Measurements from ENCODE around the gene CALR3. TPM values are rescaled to one million over a fixed set of nuclear protein-coding genes. Genes with fewer than 3 reads are reported as not detected.
A peak's percentile ranks its signal among the peaks of the same experiment; 100 is the strongest.
"Not testable (repeated sequence)": the region's sequence is repeated elsewhere in the genome, so short reads cannot be mapped to it uniquely, and the experiment has no call there.

The CALR3 gene
- total RNA-seq, 1 donor from 2014 or later = not detected

DNA sequence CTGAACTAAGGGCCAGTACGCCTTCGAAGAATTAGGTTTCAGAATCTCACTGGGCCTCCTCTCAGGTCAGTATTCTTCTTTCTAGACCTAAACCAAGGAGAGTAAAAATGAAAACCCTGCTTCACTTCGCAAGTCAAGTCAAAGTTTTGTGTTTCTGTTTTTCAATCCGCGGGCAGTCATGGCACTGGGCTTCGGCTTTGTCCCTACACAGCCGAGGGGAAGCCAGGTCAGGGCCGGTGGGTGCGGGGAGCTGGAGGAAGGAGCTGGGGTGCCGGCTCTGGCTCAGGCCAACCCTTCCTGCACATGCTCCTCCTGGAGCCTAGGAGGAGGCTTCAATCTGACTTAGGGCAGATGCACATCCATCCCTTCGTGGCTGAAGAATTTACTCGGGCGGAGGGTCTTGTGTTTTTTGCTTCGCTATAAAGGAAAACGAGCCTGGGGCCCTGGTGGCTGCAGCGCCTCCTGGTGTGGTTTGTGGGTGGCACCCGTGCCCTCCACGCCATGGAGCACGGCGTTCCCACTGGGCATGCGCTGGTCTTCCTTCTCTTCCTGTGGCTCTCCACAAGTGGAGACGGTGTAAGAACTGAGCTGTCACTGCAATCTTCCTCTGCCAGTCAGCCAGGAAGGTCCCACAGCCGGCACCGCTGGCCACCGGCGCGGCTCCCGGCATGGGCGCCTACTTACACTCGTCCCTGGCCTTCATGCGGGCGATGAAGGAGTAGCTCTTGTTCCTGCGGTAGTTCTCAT lies 22.7 kb upstream of the CALR3 start:
- no peaks in the 10 kb centered on the region for H3K9me3 Mint-ChIP-seq (ENCODE audit: low read depth)
- H3K4me1 Mint-ChIP-seq (ENCODE audit: low read depth) = no peaks in the 10 kb centered on the region
- DNase-seq (ENCODE audit: low spot score) = no peak
- peaks cover 28% of the 10 kb centered on the region for H3K36me3 Mint-ChIP-seq (ENCODE audit: low read depth)
- TF ChIP-seq, protein P1, sequence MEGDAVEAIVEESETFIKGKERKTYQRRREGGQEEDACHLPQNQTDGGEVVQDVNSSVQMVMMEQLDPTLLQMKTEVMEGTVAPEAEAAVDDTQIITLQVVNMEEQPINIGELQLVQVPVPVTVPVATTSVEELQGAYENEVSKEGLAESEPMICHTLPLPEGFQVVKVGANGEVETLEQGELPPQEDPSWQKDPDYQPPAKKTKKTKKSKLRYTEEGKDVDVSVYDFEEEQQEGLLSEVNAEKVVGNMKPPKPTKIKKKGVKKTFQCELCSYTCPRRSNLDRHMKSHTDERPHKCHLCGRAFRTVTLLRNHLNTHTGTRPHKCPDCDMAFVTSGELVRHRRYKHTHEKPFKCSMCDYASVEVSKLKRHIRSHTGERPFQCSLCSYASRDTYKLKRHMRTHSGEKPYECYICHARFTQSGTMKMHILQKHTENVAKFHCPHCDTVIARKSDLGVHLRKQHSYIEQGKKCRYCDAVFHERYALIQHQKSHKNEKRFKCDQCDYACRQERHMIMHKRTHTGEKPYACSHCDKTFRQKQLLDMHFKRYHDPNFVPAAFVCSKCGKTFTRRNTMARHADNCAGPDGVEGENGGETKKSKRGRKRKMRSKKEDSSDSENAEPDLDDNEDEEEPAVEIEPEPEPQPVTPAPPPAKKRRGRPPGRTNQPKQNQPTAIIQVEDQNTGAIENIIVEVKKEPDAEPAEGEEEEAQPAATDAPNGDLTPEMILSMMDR (IDR thresholded peaks at IDR 0.05) = peak; percentile 38
- H3K4me3 Mint-ChIP-seq (ENCODE audit: unreplicated experiment) = no peak overlapping the region
- H3K27me3 Mint-ChIP-seq (ENCODE audit: low read depth) = no peaks in the 10 kb centered on the region
- H3K27ac Mint-ChIP-seq (ENCODE audit: unreplicated experiment) = no peak overlapping the region

DNA sequence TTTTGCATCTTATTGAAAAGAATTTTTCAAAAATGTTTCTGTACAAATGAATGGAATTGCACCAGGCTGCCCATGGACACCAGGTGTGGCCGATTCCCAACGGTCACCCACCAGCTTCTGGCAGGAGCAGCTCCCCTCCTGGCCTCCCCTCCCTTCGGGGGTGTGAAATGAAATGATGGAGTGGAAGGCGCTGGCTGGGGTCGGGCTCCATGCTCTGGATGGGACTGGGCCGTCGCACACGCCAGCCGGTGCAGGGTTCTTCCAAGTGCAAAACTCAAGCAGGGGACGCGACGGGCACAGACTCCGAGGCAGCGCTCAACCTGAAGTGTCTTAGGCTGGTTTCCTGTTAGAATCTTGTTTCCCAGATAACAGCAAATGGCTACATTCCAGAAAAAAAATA lies 22.1 kb upstream of the CALR3 start:
- peaks cover 28% of the 10 kb centered on the region for H3K36me3 Mint-ChIP-seq (ENCODE audit: low read depth)

DNA sequence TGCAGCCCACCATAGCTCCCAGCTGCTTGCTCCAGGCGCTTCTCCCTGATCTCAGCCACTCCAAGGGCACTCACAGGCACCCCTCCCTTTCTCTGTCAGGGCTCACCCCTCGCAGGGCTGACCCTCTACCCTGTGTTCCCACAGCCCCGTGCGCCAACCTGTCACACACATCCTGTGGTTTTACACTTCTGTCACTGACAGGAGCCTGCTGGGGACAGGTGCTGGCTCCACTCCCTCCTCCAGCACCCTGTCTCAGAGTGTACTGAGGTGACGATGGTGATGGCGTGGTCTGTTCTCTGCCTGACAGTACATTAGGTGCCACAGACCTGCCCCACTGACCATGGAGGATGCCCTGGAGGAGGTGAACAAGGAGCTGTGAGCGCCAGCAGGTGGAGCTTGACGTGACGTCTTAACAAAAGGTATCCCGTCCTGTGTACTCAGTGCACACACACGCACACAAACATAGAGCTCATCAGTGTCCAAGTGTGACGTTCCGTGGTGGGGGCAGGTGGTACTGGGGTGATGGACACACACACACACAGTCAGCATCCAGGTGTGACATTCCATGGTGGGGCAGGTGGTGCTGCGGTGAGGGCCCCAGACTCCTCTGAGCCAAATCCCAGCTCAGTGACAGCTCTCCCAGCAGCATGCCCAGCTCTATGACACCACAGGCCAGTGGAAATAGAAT lies 21.1 kb upstream of the CALR3 start:
- Mint-ChIP-seq H3K9me3 (ENCODE audit: low read depth) (no peaks in the 10 kb centered on the region), H3K27me3 (ENCODE audit: low read depth) (no peaks in the 10 kb centered on the region), H3K36me3 (ENCODE audit: low read depth) (peaks cover 26% of the 10 kb centered on the region), H3K27ac (ENCODE audit: unreplicated experiment) (no peak overlapping the region), H3K4me1 (ENCODE audit: low read depth) (no peaks in the 10 kb centered on the region), H3K4me3 (ENCODE audit: unreplicated experiment) (no peak overlapping the region)
- TF ChIP-seq, protein P1 (IDR thresholded peaks at IDR 0.05) = no peak
- no peak for DNase-seq (ENCODE audit: low spot score)

More for the DNA sequence above, 22.1 kb upstream of the CALR3 start:
- TF ChIP-seq, protein P1 (IDR thresholded peaks at IDR 0.05) = no peak
- H3K27ac Mint-ChIP-seq (ENCODE audit: unreplicated experiment) = no peak overlapping the region
- no peak for DNase-seq (ENCODE audit: low spot score)
- H3K4me1 Mint-ChIP-seq (ENCODE audit: low read depth) = no peaks in the 10 kb centered on the region
- no peaks in the 10 kb centered on the region for H3K27me3 Mint-ChIP-seq (ENCODE audit: low read depth)
- H3K4me3 Mint-ChIP-seq (ENCODE audit: unreplicated experiment) = no peak overlapping the region
- no peaks in the 10 kb centered on the region for H3K9me3 Mint-ChIP-seq (ENCODE audit: low read depth)

DNA sequence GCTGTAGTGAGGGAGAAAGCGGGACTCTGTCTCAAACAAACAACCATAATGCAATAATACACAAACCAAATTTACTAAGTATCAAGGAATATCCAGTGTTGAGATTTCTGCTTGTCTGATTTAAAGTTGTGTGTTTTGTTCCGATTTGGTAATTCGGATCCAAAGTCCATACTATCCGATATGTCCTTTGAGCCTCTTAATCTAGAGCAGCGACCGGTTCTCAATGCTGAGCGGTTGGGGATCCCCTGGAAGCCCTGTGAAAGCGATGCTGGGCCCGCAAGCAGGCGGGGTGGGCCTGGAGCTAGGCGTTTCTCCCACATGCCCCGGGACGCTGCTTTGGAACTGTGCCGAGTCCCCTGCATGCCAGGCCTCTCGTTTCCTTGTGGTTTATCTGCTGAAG lies 20.4 kb upstream of the CALR3 start:
- Mint-ChIP-seq H3K36me3 (ENCODE audit: low read depth) (peaks cover 26% of the 10 kb centered on the region), H3K27me3 (ENCODE audit: low read depth) (no peaks in the 10 kb centered on the region), H3K4me1 (ENCODE audit: low read depth) (no peaks in the 10 kb centered on the region), H3K9me3 (ENCODE audit: low read depth) (no peaks in the 10 kb centered on the region), H3K27ac (ENCODE audit: unreplicated experiment) (no peak overlapping the region), H3K4me3 (ENCODE audit: unreplicated experiment) (no peak overlapping the region)
- TF ChIP-seq, protein P1 (IDR thresholded peaks at IDR 0.05) = no peak
- no peak for DNase-seq (ENCODE audit: low spot score)

DNA sequence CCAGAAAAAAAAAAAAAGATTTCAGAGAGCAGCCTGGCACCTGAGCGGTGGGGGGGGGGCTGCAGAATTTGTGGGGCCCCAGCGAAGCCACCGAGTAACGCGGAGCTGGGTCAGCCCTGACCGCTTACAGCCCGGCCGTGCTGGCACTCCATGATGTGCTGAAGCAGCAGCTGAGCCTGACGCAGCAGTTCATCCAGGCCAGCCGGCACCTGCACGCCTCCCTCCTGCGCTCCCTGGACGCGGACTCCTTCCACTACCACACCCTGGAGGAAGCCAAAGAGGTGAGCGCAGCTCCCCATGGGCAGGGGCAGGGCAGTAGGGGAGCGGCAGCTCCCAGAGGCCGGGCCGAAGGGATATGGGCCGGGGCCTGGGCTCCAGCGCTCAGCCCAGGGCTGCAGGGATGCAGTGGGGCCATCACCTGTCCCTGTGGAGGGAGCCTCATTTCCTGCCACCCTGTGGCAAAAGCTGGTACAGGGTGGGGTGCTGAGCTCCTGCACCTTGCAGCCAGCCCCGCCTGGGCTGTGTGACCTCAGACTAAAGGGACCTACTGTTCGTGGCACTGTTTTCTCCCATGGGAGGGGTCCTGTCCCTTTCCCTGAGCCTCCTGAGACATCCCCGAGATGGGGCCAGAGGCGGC lies 18.5 kb upstream of the CALR3 start:
- DNase-seq (ENCODE audit: low spot score) = no peak
- H3K4me1 Mint-ChIP-seq (ENCODE audit: low read depth) = peaks cover 3% of the 10 kb centered on the region
- no peak overlapping the region for H3K4me3 Mint-ChIP-seq (ENCODE audit: unreplicated experiment)
- H3K27ac Mint-ChIP-seq (ENCODE audit: unreplicated experiment) = no peak overlapping the region
- TF ChIP-seq, protein P1 (IDR thresholded peaks at IDR 0.05) = no peak
- peaks cover 19% of the 10 kb centered on the region for H3K36me3 Mint-ChIP-seq (ENCODE audit: low read depth)
- H3K27me3 Mint-ChIP-seq (ENCODE audit: low read depth) = no peaks in the 10 kb centered on the region
- no peaks in the 10 kb centered on the region for H3K9me3 Mint-ChIP-seq (ENCODE audit: low read depth)

DNA sequence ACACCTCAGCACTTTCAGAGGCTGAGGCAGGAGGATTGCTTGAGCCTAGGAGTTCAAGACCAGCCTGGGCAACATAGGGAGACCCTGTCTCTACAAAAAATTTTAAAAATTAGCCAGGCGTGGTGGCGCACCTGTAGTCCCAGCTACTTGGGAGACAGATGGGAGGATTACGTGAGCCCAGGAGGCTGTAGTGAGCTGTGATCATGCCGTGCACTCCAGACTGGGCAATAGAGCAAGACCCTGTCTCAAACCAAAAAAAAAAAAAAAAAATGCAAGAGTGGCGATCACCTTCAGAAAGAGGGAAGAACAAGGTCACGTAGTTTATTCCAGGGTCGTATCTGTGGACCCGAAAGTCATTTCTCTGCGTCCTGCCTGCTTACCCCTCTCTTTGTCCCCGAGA lies 16.6 kb upstream of the CALR3 start:
- H3K27ac Mint-ChIP-seq (ENCODE audit: unreplicated experiment); H3K9me3 Mint-ChIP-seq (ENCODE audit: low read depth); H3K27me3 Mint-ChIP-seq (ENCODE audit: low read depth); H3K36me3 Mint-ChIP-seq (ENCODE audit: low read depth); DNase-seq (ENCODE audit: low spot score); H3K4me1 Mint-ChIP-seq (ENCODE audit: low read depth); H3K4me3 Mint-ChIP-seq (ENCODE audit: unreplicated experiment): not testable (repeated sequence)
